ES-I3 (cell line): ENCODE measurements around the gene VAMP7.
"Not testable (repeated sequence)": the region's sequence is repeated elsewhere in the genome, so short reads cannot be mapped to it uniquely, and the experiment has no call there.

ENCODE experiments used
- H3K36me3 ChIP-seq: 2 replicates; pipeline ENCODE4 v1.6.1; 2013; ENCODE audit warnings: mild to moderate bottlenecking, low read length, control low read depth, moderate library complexity; ENCODE audit not compliant: insufficient read depth
- H3K4me1 ChIP-seq: 2 replicates; pipeline ENCODE4 v1.6.1; 2013; ENCODE audit warnings: mild to moderate bottlenecking, control low read depth, low read length; ENCODE audit not compliant: insufficient read depth
- H3K9ac ChIP-seq: 2 replicates; pipeline ENCODE4 v1.6.1; 2013; ENCODE audit warnings: low read depth, mild to moderate bottlenecking, low read length, moderate library complexity
- H3K9me3 ChIP-seq: 2 replicates; pipeline ENCODE4 v1.6.1; 2013; ENCODE audit warnings: mild to moderate bottlenecking, low read length, moderate library complexity; ENCODE audit not compliant: control insufficient read depth, insufficient read depth

Gene VAMP7

DNA sequence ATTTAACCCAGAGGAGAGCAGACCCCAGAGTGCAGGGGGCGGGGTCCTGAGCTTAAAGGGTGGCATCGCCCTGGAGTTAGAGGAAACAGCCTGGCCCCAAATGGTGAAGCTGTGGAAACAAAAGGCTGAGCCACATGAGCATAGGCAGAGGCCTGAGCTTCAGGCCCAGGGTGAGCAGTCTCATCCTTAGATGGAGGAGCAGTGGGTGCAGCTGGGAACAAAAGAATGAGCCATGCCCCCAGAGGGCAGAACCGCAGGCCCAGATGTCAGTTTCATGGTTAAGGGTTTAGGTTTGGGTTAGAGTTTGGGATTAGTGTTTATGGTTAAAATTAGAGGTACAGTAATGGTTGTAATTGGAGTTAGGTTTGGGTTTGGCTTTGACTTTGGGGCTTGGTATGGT lies 71.9 kb downstream of the VAMP7 start:
- Histone ChIP-seq H3K9me3 (no peaks in the 10 kb centered on the region), H3K4me1 (no peaks in the 10 kb centered on the region), H3K9ac (no peak overlapping the region), H3K36me3 (no peaks in the 10 kb centered on the region)

- Histone ChIP-seq H3K9me3 (no peaks in the 10 kb centered on the region), H3K36me3 (no peaks in the 10 kb centered on the region), H3K9ac (no peak overlapping the region), H3K4me1 (peaks cover 8% of the 10 kb centered on the region; the same call in 1 of the 2 replicates)
Observed at GRCh38 chrX:155954793-155955192, 73.6 kb downstream of the VAMP7 start.

- H3K9ac ChIP-seq: no peak overlapping the region
- no peaks in the 10 kb centered on the region for H3K9me3 ChIP-seq
- no peaks in the 10 kb centered on the region for H3K36me3 ChIP-seq
- peaks cover 11% of the 10 kb centered on the region; the same call in 1 of the 2 replicates for H3K4me1 ChIP-seq
Observed at GRCh38 chrX:155956099-155956498, 75.0 kb downstream of the VAMP7 start.

- Histone ChIP-seq H3K36me3 (no peaks in the 10 kb centered on the region), H3K9ac (no peak overlapping the region), H3K4me1 (peaks cover 11% of the 10 kb centered on the region; the same call in 1 of the 2 replicates), H3K9me3 (no peaks in the 10 kb centered on the region)
Observed at GRCh38 chrX:155956649-155957048, 75.5 kb downstream of the VAMP7 start.

DNA sequence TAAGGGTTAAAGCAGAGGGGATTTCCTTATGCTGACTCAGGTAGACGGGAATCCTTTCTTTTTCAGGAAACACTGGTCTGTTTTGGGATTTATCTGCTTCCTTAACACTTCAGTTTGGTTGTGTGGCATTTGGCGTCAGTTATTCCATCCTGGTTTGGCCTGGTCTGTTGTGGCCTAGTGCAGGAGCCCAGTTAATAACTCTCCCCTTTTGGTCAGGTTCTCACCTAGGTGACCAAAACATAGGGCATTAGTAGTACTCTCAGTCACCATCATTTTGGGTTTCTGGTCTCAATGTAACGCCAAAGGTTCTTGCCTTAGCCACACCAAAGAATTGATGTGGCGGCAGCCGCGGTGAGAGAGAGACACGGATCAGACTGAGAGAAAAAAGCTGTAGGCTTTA lies 76.7 kb downstream of the VAMP7 start:
- Histone ChIP-seq H3K4me1 (peaks cover 11% of the 10 kb centered on the region; the same call in 1 of the 2 replicates), H3K9ac (no peak overlapping the region; the same call in 1 of the 2 replicates), H3K9me3 (no peaks in the 10 kb centered on the region), H3K36me3 (no peaks in the 10 kb centered on the region)

- Histone ChIP-seq H3K4me1 (peaks cover 11% of the 10 kb centered on the region; the same call in 1 of the 2 replicates), H3K36me3 (no peaks in the 10 kb centered on the region), H3K9ac (peak overlapping the region; percentile 51), H3K9me3 (no peaks in the 10 kb centered on the region)
Observed at GRCh38 chrX:155959018-155959587, 78.0 kb downstream of the VAMP7 start.

- H3K4me1 ChIP-seq: peaks cover 11% of the 10 kb centered on the region; the same call in 1 of the 2 replicates
Observed at GRCh38 chrX:155962906-155963305, 81.8 kb downstream of the VAMP7 start.

GRCh38 chrX:155966876-155967275 lies 85.7 kb downstream of the VAMP7 start:
- Histone ChIP-seq H3K9me3 (peaks cover 11% of the 10 kb centered on the region), H3K36me3 (no peaks in the 10 kb centered on the region), H3K9ac (no peak overlapping the region), H3K4me1 (no peaks in the 10 kb centered on the region)

More at GRCh38 chrX:155962906-155963305, 81.8 kb downstream of the VAMP7 start:
- peaks cover 6% of the 10 kb centered on the region for H3K9me3 ChIP-seq
- no peak overlapping the region for H3K9ac ChIP-seq
- H3K36me3 ChIP-seq: no peaks in the 10 kb centered on the region

- no peaks in the 10 kb centered on the region for H3K4me1 ChIP-seq
- H3K9ac ChIP-seq: no peak overlapping the region
- peaks cover 11% of the 10 kb centered on the region for H3K9me3 ChIP-seq
- no peaks in the 10 kb centered on the region for H3K36me3 ChIP-seq
Observed at GRCh38 chrX:155967653-155968325, 86.6 kb downstream of the VAMP7 start.

DNA sequence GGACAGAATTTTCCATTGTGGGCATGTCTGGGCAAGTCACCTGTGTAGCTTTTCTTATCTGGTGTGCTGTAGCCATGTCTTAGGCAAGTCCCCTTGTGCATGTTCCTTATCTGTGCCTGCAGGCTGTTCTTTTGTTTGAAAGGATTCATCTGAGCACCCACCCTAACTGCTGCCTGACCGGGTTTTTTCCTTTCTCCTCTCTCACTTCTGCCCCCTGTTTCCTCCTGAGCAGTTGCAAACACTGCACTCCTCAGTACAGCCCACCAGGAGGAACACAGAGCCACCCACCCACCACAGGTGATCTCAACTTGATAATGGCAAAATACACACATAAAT lies 87.1 kb downstream of the VAMP7 start:
- H3K9ac ChIP-seq: no peak overlapping the region
- H3K36me3 ChIP-seq: no peaks in the 10 kb centered on the region
- H3K4me1 ChIP-seq: no peaks in the 10 kb centered on the region
- peaks cover 11% of the 10 kb centered on the region for H3K9me3 ChIP-seq

DNA sequence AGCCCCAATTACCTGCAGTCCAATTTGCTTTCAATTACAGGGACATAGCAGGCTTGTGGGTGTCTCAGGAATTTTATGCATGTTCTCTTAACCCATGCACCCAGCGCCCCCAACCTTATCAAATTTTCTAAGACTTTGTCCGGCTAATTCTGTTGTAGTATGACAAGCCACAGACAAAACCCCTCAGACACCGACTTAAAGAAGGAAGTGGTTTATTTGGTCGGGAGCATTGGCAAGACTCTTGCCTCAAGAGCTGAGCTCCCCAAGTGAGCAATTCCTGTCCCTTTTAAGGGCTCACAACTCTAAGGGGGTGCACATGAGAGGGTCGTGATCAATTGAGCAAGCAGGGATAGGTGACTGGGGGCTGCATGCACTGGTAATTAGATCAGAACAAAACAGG lies 87.6 kb downstream of the VAMP7 start:
- H3K4me1 ChIP-seq: no peaks in the 10 kb centered on the region
- peaks cover 11% of the 10 kb centered on the region for H3K9me3 ChIP-seq
- H3K9ac ChIP-seq: no peak overlapping the region
- H3K36me3 ChIP-seq: no peaks in the 10 kb centered on the region

- not testable (repeated sequence) for H3K9ac ChIP-seq, H3K36me3 ChIP-seq, H3K4me1 ChIP-seq
- peaks cover 11% of the 10 kb centered on the region for H3K9me3 ChIP-seq
Observed at GRCh38 chrX:155971658-155972057, 90.5 kb downstream of the VAMP7 start.

DNA sequence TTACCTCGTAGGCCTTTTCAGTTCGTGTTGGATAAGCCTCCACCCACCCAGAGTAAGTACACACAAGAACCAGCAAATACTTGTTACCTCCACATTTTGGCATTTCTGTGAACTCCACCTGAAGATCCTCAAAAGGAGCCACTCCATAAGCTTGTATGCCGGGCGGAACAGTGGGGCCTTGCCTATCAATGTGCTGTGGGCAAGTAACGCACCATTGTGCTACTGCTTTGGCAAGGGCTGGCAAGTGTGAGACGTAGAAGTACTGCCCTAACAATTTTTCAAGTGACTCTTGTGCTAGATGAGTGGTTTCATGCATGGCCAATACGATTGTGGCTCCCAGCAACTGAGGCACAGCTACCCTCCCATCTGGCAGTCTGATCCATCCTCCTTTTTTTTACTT lies 91.1 kb downstream of the VAMP7 start:
- peaks cover 11% of the 10 kb centered on the region for H3K9me3 ChIP-seq
- not testable (repeated sequence) for H3K36me3 ChIP-seq, H3K4me1 ChIP-seq, H3K9ac ChIP-seq

GRCh38 chrX:155983326-155983725 lies 102.2 kb downstream of the VAMP7 start:
- H3K4me1 ChIP-seq: no peaks in the 10 kb centered on the region
- no peaks in the 10 kb centered on the region for H3K9me3 ChIP-seq
- H3K9ac ChIP-seq: no peak overlapping the region
- H3K36me3 ChIP-seq: no peaks in the 10 kb centered on the region

- H3K36me3 ChIP-seq: no peaks in the 10 kb centered on the region
- no peaks in the 10 kb centered on the region for H3K4me1 ChIP-seq
- no peak overlapping the region for H3K9ac ChIP-seq
- H3K9me3 ChIP-seq: no peaks in the 10 kb centered on the region
Observed at GRCh38 chrX:155985208-155985607, 104.1 kb downstream of the VAMP7 start.
